ENCODE data around the gene WDHD1. TPM values are rescaled to one million over a fixed set of nuclear protein-coding genes. Genes with fewer than 3 reads are reported as not detected.
"Not testable (repeated sequence)": the region's sequence is repeated elsewhere in the genome, so short reads cannot be mapped to it uniquely, and the experiment has no call there.

The WDHD1 gene
- total RNA-seq, 1 experiment from 2014 or later: 24.8 TPM

DNA sequence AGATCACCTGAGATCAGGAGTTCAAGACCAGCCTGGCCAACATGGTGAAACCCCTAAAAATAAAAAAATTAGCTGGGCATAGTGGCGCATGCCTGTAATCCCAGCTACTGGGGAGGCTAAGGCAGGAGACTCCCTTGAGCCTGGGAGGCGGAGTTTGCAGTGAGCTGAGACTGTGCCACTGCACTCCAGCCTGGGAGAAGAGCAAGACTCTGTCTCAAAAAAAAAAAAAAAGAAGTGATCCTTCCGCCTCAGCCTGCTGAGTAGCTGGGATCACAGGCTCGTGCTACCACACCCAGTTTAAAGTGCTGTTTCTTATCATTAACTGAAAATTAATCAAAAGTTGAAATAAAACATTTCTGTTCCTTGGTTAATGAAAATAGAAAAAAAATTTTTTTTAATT, 117.9 kb downstream of the WDHD1 start:
- DNase-seq (ENCODE audit: low read depth): not testable (repeated sequence)

DNA sequence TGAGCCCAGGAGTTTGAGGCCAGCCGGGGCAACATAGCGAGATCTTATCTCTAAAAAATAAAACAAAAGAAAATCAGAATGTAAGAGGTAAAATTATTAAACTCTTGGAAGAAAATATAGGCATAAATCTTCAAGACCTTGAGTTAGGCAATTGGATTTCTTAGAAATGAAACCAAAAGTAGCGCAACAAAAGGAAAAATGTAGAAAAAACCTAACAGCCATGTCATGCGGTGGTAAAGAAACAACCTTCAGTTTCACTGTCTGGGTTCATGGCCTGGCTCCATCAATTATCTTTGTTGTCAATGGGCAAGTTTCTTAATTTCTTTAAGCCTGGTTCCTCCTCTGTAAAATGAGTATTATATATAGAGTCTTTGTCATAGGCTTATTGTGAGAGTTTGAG, 118.7 kb downstream of the WDHD1 start:
- peak; percentile 4 for DNase-seq (ENCODE audit: low read depth)

DNA sequence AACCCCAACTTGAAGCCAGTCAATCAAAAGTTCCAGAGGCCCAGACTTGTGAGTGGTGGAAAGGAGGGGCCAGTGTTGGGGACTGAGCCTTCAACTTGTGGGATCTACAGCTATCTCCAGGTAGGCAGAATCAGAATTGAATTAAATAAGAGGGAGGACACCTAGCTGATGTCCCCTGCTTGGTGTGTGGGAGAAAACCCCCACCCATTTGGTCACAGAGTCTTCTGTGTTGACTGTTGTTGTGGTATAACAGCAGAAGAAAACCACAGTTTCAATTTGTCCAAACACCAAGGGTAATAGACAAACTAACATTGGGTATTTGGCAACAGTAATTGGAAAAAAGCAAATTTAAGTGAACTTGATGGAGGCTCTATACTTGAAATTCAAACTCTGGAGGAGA, 120.8 kb downstream of the WDHD1 start:
- DNase-seq (ENCODE audit: low read depth): no peak

DNA sequence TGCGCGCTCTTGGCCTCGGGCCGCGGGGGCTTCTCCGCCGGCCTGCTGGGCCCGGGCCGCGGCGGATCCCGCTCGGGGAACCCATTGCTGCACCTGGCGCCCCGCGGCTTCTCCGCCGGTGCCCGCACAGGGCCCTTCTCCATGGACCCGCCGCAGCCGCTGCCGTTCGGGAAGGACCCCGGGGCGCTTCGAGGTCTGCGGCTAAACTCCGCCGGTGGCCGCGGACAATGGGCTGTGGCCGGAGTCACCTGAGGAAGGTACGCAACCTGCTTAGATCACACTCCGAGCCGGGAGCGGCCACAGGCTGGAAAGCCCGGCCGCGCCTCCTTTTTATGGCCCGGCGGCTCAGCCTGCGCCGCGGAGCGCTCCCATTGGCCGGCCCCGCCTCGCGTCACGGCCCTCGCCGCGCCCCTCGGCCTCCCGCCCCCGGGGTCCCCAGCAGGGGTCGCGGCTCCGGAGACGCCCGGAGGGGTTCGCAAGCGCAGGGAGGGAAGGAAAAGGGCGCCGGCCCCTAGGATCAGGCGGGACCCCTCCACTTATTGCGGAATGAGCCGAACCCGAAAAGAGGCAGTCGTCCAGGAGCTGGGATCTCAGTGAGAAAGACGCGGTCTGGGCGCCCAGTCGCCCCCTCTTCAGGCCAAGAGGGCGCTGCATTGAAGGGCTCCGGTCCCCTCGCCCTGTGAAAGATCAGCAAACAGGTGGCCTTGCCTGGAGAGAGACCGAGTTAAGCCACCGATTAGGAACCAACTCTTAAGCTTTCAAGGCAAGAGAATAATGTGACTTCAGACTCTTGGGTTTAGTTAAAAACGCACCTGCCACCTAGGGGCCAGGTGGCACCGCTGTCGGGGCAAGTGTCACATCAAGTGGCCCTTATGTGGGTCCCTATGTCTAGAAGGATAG, 124.1 kb downstream of the WDHD1 start, which contains the start of gene GCH1:
TSS of gene GCH1 (minus strand) at position 306 of the 900 bp plus-strand sequence. CDS start at position 143, 163 bp downstream.
- DNase-seq (ENCODE audit: low read depth): peak; percentile 62

DNA sequence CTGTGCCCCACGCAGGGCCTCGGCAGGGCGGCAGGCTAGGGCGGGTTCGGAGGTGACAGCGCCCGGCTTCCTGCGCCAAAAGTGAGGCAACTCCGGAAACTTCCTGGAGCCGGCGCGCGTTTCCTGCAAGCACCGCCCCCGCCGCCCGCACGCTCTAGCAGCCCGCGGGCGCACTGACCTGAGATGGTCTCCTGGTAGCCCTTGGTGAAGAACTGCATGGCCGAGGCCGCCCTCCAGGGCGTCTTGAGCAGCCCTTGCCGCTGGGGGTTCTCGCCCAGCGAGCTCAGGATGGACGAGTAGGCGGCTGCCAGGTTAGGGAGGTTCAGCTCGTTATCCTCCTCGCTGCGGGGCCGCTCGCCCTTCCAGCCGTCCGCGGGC, 124.8 kb downstream of the WDHD1 start:
- DNase-seq (ENCODE audit: low read depth): peak; percentile 69

DNA sequence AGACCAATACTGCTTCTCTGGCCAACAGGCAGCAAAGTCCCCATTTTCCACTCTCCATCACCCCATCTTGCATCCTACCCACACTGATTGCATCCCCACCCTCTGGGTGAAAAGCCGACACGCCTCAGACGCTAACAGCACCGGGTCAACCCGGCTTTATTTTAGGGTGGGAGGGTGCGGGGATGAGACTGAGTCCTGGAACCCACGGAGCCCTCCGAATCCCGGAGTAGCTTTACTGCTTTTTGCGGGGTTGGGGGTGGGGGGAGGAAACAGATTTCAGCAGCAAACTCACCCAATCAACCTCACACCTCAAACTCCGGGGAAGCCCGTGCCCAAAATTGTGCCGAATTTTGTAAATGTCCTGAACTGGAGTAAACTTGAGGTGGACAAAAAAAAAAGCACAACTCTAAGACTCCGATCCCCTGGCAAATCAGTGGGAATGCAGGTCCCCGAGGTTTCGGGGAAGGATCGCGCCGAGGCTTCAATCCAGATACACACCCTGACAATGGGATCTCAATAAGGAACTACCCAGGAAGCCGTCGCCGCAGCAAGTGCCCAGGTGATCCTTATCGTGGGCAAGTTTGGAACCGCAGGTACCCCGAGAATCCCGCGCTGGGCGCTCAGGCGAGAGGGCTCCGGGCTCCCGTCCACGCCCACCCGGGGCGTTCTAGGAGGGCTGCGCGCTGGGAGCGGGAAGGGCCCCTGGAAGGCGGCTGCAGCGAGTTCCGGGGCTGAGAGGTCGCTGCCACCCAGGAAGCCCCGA, 125.3 kb downstream of the WDHD1 start:
- peak; percentile 29 for DNase-seq (ENCODE audit: low read depth)

DNA sequence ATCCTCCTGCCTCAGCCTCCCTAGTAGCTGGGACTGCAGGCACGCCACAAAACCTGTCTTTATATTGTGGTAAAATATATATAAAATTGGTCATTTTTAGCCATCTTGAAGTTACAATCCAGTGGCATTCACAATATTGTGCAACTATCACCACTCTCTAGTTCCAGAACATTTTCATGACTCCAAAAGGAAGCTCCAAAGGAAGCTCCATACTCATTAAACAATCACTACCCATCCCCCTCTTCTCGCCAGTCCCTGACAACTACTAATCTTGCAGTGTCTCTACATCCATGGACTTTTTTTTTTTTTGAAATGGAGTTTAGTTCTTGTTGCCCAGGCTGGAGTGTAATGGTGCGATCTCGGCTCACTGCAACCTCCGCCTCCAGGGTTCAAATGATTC, 127.3 kb downstream of the WDHD1 start:
- no peak for DNase-seq (ENCODE audit: low read depth)

DNA sequence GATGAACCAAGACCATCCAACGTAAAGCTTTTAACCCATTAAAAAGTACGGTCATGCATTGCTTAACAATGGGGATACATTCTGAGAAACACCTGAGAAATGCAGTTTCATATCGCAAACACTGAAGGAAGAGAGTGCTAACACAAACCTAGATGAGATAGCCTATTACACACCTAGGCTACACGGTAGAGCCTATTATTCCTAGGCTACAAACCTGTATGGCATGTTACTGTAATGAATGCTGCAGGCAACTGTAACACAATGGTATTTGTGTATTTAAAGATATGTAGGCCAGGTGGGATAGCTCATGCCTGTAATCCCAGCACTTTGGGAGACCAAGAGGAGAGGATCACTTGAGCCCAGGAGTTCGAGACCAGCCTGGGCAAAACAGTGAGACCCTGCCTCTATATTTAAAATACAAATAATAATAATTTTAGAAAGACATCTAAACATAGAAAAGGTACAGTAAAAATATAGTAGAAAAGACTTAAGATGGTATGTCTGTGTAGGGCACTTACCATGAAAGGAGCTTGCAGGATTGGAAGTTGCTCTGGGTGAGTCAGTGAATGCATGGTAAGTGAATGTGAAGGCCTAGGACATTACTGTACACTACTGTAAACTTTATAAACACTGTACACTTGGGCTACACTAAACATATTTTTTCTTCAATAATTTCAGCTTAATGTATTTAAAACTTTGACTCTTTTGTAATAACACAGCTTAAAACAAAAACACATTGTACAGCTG, 128.9 kb downstream of the WDHD1 start:
- not testable (repeated sequence) for DNase-seq (ENCODE audit: low read depth)

DNA sequence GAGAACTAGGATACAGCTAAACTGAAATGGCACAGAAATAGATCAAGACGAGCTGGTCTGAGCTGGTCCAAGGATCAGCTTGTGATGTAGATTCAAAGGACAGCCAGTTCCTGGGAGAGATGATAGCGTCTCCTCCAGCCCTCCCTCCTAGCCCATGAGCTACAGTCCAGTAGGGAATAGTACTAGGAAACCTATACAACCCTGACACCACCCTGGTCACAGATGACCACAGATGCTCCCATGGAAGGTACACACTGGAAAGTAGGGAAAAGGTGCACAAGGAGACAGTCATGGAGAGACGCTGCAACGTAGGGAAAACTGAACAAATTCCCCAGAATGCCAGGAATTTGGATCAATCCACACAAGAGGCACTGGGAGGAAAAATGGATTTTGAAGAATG, 131.2 kb downstream of the WDHD1 start:
- no peak for DNase-seq (ENCODE audit: low read depth)

DNA sequence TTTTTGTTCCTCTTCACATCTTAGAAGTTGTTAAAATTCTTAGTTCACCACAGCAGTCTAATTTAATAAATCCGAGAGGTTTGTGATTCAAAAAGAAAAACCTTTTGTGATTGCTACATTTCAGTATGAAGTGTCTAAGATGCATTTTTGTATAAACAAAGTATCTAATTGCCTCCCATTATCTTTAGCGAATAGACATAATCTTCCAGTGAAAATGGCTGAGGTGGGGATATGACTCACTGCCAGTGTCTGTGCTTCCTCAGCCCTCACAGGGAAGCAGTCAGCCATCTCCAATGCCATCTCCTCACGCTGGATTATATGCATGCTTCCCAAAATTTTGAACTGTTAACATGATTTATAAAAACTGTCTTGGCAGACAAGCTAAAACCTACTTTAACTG, 131.9 kb downstream of the WDHD1 start:
- DNase-seq (ENCODE audit: low read depth): peak; percentile 65

DNA sequence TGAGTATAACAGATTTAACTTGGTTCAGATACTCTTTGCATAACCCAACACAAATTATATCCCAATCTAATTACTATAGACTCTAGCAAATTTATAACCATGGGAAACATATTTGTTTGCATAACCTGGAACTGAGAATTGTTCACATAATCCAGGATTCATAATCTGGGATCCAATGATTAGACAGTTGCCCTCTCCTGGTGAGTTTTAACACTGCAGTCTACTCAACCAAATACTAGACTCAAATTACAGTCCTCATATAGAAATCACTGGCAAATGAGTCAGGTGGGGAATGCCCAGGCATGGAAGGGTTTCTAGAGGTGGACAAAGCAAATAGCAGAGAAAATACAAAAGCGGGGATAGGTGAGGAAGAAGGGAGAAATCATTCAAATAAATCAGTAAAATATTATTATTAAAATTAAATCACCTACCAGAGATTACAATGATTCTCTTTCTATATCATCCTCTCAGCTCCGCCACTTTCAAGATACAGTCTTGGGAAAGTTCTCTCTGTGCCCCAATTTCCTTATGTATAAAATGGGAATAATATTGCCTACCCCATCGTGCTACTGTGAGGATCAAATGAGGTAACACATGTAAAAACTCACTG, 133.6 kb downstream of the WDHD1 start:
- peak; percentile 76 for DNase-seq (ENCODE audit: low read depth)

DNA sequence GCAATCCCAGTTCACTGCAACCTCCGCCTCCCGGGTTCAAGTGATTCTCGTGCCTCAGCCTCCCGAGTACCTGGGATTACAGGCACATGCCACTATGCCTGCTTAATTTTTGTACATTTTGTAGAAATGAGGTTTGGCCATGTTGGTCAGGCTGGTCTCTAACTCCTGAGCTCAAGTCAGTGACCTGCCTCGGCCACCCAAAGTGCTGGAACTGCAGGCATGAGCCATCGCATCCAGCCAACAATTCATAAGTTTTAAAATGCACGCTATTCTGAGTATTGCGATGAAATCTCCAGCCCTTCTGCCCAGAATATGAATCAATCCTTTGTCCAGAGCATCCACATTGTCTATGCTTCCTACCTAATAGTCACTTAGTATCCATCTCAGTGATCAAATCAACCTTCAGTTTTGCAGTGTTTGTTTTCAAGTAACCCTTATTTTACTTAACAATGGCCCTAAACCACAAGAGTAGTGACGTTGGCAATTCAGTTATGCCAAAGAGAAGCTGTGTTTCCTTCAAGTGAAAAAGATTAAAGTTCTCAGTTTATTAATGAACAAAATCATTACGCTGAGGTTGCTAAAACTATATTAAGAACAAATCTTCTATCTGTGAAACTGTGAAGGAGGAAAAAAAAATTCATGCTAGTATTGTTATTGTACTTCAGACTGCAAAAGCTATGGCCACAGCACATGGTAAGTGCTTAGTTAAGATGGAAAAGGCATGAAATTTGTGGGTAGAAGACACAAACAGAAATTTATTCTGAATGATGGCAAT, 135.2 kb downstream of the WDHD1 start:
- no peak for DNase-seq (ENCODE audit: low read depth)

DNA sequence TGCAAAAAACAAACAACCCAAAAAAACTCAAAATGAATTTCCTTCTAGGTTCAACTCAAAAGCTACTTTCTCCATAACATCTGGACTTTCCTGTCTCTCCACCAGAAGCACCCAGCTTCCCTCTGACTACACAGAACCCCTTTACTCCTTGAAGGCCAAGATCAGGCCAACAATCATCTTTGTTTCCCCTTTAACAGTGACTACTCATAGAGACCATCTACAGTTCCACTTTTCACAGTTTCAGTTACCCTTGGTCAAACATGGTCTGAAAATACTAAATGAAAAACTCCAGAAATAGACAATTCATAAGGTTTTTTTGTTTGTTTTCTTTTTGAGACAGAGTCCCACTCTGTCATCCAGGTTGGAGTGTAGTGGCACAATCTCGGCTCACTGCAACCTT, 136.1 kb downstream of the WDHD1 start:
- no peak for DNase-seq (ENCODE audit: low read depth)

DNA sequence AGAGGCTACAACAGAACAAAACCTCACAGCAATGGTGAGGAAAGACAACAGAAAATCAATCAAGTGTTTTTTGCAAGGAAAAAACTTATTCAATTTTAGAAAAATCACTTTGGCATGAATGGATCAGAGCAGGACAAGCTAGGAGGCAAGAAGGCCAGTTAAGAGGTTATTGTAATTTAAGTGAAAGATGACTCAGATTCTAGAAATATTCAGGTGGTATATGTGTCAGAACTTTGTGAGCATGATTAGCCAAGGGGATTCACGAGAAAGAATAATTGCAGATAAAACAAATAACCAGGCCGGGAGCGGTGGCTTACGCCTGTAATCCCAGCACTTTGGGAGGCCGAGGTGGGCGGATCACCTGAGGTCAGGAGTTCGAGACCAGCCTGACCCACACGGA, 137.0 kb downstream of the WDHD1 start:
- peak; percentile 29 for DNase-seq (ENCODE audit: low read depth)

Other genes starting within 250 kb of the WDHD1 start
- 2.9 and 5.4 TPM in 2 replicates for gene GCH1, start 124.3 kb downstream of the WDHD1 start, total RNA-seq (2014; rRNA removed; shearing (Covaris generic))
- 12.5 and 14.1 TPM in 2 replicates for gene SOCS4, start 137 bp upstream of the WDHD1 start, total RNA-seq (2014; rRNA removed; shearing (Covaris generic))
- gene MAPK1IP1L, start 24.5 kb upstream of the WDHD1 start, total RNA-seq (2014; rRNA removed; shearing (Covaris generic)): 168 and 201 TPM in 2 replicates
- 56.2 and 80.1 TPM in 2 replicates for gene LGALS3, start 102.2 kb upstream of the WDHD1 start, total RNA-seq (2014; rRNA removed; shearing (Covaris generic))
- 78.0 and 101 TPM in 2 replicates for gene DLGAP5, start 164.5 kb upstream of the WDHD1 start, total RNA-seq (2014; rRNA removed; shearing (Covaris generic))
- gene FBXO34, start 244.3 kb upstream of the WDHD1 start, total RNA-seq (2014; rRNA removed; shearing (Covaris generic)): 23.4 and 28.1 TPM in 2 replicates